ENCODE results near the gene STK16. TPM values are rescaled to one million over a fixed set of nuclear protein-coding genes. Genes with fewer than 3 reads are reported as not detected.

Gene STK16
- total and polyA plus RNA-seq, 2 of the 4 experiments (the other 2 are of a cell fraction) = 44.4 to 50.1 TPM

- TF ChIP-seq POLR2A (IDR thresholded peaks at IDR 0.05; ENCODE audit: low read depth, low read length) = no peak
- H3K27ac ChIP-seq (ENCODE audit: insufficient read depth, low read length) = no peak overlapping the region
- H4K5ac ChIP-seq (ENCODE audit: low read depth, low read length) = no peak overlapping the region
- no peak overlapping the region for H2BK120ac ChIP-seq (ENCODE audit: low read depth, low read length)
- POLR2A ChIA-PET (ENCODE audit: unreplicated experiment) = no interaction called here
- no peak overlapping the region for H2AK9ac ChIP-seq (replicated peaks; ENCODE audit: low read depth, low read length, poor library complexity)
- no peak overlapping the region for H3K56ac ChIP-seq (ENCODE audit: extremely low read depth, insufficient read depth, low read length)
- H3K4me1 ChIP-seq (ENCODE audit: control insufficient read depth, insufficient read depth, low read length) = no peaks in the 10 kb centered on the region
- CTCF ChIA-PET = interaction anchor here (1.1 kb wide), 1 partner anchor 12 kb away, joined by 3 read pairs; the partner anchor contains the start of gene DNAJB2
- H3K36me3 ChIP-seq (ENCODE audit: control insufficient read depth, insufficient read depth, low read length) = no peaks in the 10 kb centered on the region
- no peak overlapping the region for H2BK15ac ChIP-seq (ENCODE audit: low read depth, low read length)
- H3K23ac ChIP-seq (ENCODE audit: low read depth, low read length) = no peak overlapping the region; the same call in 1 of the 2 replicates
- no peaks in the 10 kb centered on the region for H4K20me1 ChIP-seq (ENCODE audit: insufficient read depth, low read length)
- in situ Hi-C loops (cut with MboI; ENCODE audit: low sequenced_read_pairs) = no loop called here
- H2AFZ ChIP-seq (replicated peaks; ENCODE audit: low read length, poor library complexity) = no peak overlapping the region
- dilution Hi-C loops (cut with HindIII; ENCODE audit: low sequenced_read_pairs, unreplicated experiment) = no loop called here
- H3K9me3 ChIP-seq (ENCODE audit: control insufficient read depth, insufficient read depth, low read length) = no peaks in the 10 kb centered on the region
- no peak for ATAC-seq (ENCODE audit: low read depth)
- BruUV-seq (replicated peaks) = no TSS peak
- H4K8ac ChIP-seq (ENCODE audit: low read depth in 2 of 2, low read length in 2 of 2) = no peak overlapping the region
- no peak overlapping the region for H3K18ac ChIP-seq (ENCODE audit: low read depth, low read length)
- no peak overlapping the region for H4K91ac ChIP-seq (ENCODE audit: insufficient read depth, low read depth, low read length)
- no peak overlapping the region for H3K4me3 ChIP-seq (ENCODE audit: insufficient read depth, low read depth, low read length)
- H2AK5ac ChIP-seq (ENCODE audit: low read depth, low read length) = no peak overlapping the region
- intact Hi-C loops (cut with micrococcal nuclease) = no loop called here
- WGBS, 2 experiments (ENCODE audit: extremely low coverage in 2 of 2, insufficient read length in 1 of 2) = no CpG with 5 or more reads among the region's 1 CpG
- peaks cover 29% of the 10 kb centered on the region for H3K27me3 ChIP-seq (ENCODE audit: control insufficient read depth, insufficient read depth, low read length)
- H3K4me2 ChIP-seq (ENCODE audit: low read depth, low read length) = no peak overlapping the region
- H3K9ac ChIP-seq (ENCODE audit: low read depth, low read length) = no peak overlapping the region
- no peak overlapping the region for H3K4ac ChIP-seq (ENCODE audit: low read depth, low read length)
- H2BK5ac ChIP-seq (ENCODE audit: low read depth, low read length, poor library complexity, severe bottlenecking) = no peak overlapping the region
- DNase-seq = no peak
- H3K14ac ChIP-seq (replicated peaks; ENCODE audit: low read depth, low read length) = no peak overlapping the region
- H3K9me1 ChIP-seq (ENCODE audit: insufficient read depth, low read length) = no peaks in the 10 kb centered on the region
- H3K79me1 ChIP-seq (ENCODE audit: low read depth in 1 of 2, low read length in 2 of 2) = no peaks in the 10 kb centered on the region
- H2BK20ac ChIP-seq (ENCODE audit: low read depth, low read length) = no peak overlapping the region
Observed at GRCh38 chr2:219266886-219267285, 21.6 kb downstream of the STK16 start.

All from IMR-90 (cell line).